CD4-positive, alpha-beta T cell (primary cell): ENCODE results near the gene CYTH3. TPM values are rescaled to one million over a fixed set of nuclear protein-coding genes. Genes with fewer than 3 reads are reported as not detected.

Experiments
- ATAC-seq: fragments of 200-7000 bp; cut with Tn5 transposase; one replicate; pipeline ENCODE4 v1.10.0; 2022; ENCODE audit warnings: mild to moderate bottlenecking; ENCODE audit not compliant: poor library complexity
- CTCF ChIA-PET: fragments of 350-600 bp; sonication (Branson Sonifier 250); formaldehyde crosslinking; loops from one replicate; lab custom pipeline; 2021; ENCODE audit warnings: antibody characterized with exemption, inconsistent platforms; lab: Charles Lee
- POLR2A ChIA-PET: fragments of 350-600 bp; sonication (Branson Sonifier 250); formaldehyde crosslinking; loops from one replicate; lab custom pipeline; 2021; ENCODE audit warnings: antibody characterized with exemption, inconsistent platforms; lab: Charles Lee
- DNase-seq, 14 experiments: peaks; one replicate each; pipeline ENCODE4 v3.0.0-alpha.2; 2013 to 2020; ENCODE audit warnings: mixed read lengths in 2 of 14
- H3K27ac ChIP-seq, 2 donors: one replicate each; pipeline versions ENCODE4 v1.5.1 to v1.7.0; 2013; ENCODE audit warnings: low read length in 2 of 2, low read depth in 1 of 2, mild to moderate bottlenecking in 1 of 2
- H3K27me3 ChIP-seq, 2 experiments: 1 replicate in 1 of 2; 2 replicates in 1 of 2; pipeline versions ENCODE4 v1.6.1 to v1.7.0; 2013; ENCODE audit warnings: low read length in 2 of 2, control low read depth in 1 of 2, mild to moderate bottlenecking in 1 of 2, moderate library complexity in 1 of 2; ENCODE audit not compliant: insufficient read depth in 2 of 2, control insufficient read depth in 1 of 2
- H3K36me3 ChIP-seq: one replicate; pipeline ENCODE4 v1.6.1; 2013; ENCODE audit warnings: low read length, control low read depth; ENCODE audit not compliant: insufficient read depth
- H3K4me1 ChIP-seq: one replicate; pipeline ENCODE4 v1.6.1; 2013; ENCODE audit warnings: low read length, control low read depth; ENCODE audit not compliant: insufficient read depth
- H3K4me3 ChIP-seq: one replicate; pipeline ENCODE4 v1.5.1; 2013; ENCODE audit warnings: mild to moderate bottlenecking, low read length, moderate library complexity
- H3K9me3 ChIP-seq, 2 experiments: 1 replicate in 1 of 2; 2 replicates in 1 of 2; pipeline versions ENCODE4 v1.6.1 to v1.7.0; 2013; ENCODE audit warnings: low read length in 2 of 2, mild to moderate bottlenecking in 2 of 2, control low read depth in 1 of 2, moderate library complexity in 1 of 2; ENCODE audit not compliant: control insufficient read depth in 1 of 2, insufficient read depth in 1 of 2
- H3K27ac Mint-ChIP-seq: one replicate; pipeline ENCODE4 v1.8.0; 2020; ENCODE audit warnings: mixed read lengths
- H3K27me3 Mint-ChIP-seq: one replicate; pipeline ENCODE4 v1.8.0; 2021; ENCODE audit warnings: mixed read lengths
- H3K36me3 Mint-ChIP-seq: one replicate; pipeline ENCODE4 v1.8.0; 2021; ENCODE audit warnings: low read depth, mixed read lengths
- H3K4me1 Mint-ChIP-seq: one replicate; pipeline ENCODE4 v1.8.0; 2021; ENCODE audit warnings: low read depth, mixed read lengths
- H3K4me3 Mint-ChIP-seq: one replicate; pipeline ENCODE4 v1.8.0; 2020; ENCODE audit warnings: mild to moderate bottlenecking, mixed read lengths
- H3K9me3 Mint-ChIP-seq: one replicate; pipeline ENCODE4 v1.8.0; 2020; ENCODE audit warnings: mixed read lengths
- CTCF ChIP-seq: fragments of 200-600 bp; IDR thresholded peaks from one replicate; pipeline ENCODE4 v1.8.0; 2022; ENCODE audit warnings: antibody characterized with exemption, mild to moderate bottlenecking
- intact Hi-C, 2 experiments: fragments of 100-400 bp; cut with DNase I in 1 of 2; cut with micrococcal nuclease in 1 of 2; formaldehyde crosslinking; loops; one replicate each; pipeline versions ENCODE4 v1.15.1 to v1.9.0; 2023 to 2025; cut with DNase I, micrococcal nuclease
- total RNA-seq, 174 experiments: library from RNA in 2 of 174; stranded (reverse) in 2 of 174; gene quantifications; one replicate each; pipeline ENCODE4 v1.2.3 and lab custom pipeline; 2021 to 2026

Gene CYTH3
- total RNA-seq, 2 experiments from 2014 or later = 7.6 to 9.1 TPM

- Histone ChIP-seq H3K4me3 (no peak overlapping the region), H3K36me3 (peaks cover 5% of the 10 kb centered on the region), H3K27ac (no peak overlapping the region), H3K27me3 (no peaks in the 10 kb centered on the region), H3K9me3 (no peaks in the 10 kb centered on the region), H3K4me1 (no peaks in the 10 kb centered on the region)
- Mint-ChIP-seq H3K27ac (no peak overlapping the region), H3K4me1 (no peaks in the 10 kb centered on the region), H3K4me3 (no peak overlapping the region), H3K36me3 (no peaks in the 10 kb centered on the region), H3K27me3 (no peaks in the 10 kb centered on the region), H3K9me3 (no peaks in the 10 kb centered on the region)
- POLR2A ChIA-PET = no interaction called here
- CTCF ChIA-PET = no interaction called here
- no peak for TF ChIP-seq CTCF
- DNase-seq (no peak), ATAC-seq (no peak)
- intact Hi-C loops = no loop called here
Measured at GRCh38 chr7:6168477-6168868, 104.0 kb downstream of the CYTH3 start.

- intact Hi-C loops = no loop called here
- Histone ChIP-seq H3K36me3 (peaks cover 5% of the 10 kb centered on the region), H3K9me3 (no peaks in the 10 kb centered on the region), H3K4me1 (no peaks in the 10 kb centered on the region), H3K4me3 (no peak overlapping the region), H3K27me3 (no peaks in the 10 kb centered on the region), H3K27ac (no peak overlapping the region)
- H3K27me3 Mint-ChIP-seq = no peaks in the 10 kb centered on the region
- ChIA-PET POLR2A (no interaction called here), CTCF (interaction anchor here (1.0 kb wide), 1 partner anchor 8 kb away, joined by 3 read pairs; no protein-coding TSS in a partner anchor)
- no peaks in the 10 kb centered on the region for H3K4me1 Mint-ChIP-seq
- H3K27ac Mint-ChIP-seq = no peak overlapping the region
- no peaks in the 10 kb centered on the region for H3K36me3 Mint-ChIP-seq
- no peaks in the 10 kb centered on the region for H3K9me3 Mint-ChIP-seq
- no peak overlapping the region for H3K4me3 Mint-ChIP-seq
- DNase-seq = no peak
- TF ChIP-seq CTCF = no peak
- ATAC-seq = no peak
Measured at GRCh38 chr7:6167587-6168476, 104.6 kb downstream of the CYTH3 start.

GRCh38 chr7:6167004-6167551 lies 105.3 kb downstream of the CYTH3 start:
- no peaks in the 10 kb centered on the region for H3K36me3 Mint-ChIP-seq
- Histone ChIP-seq H3K4me3 (no peak overlapping the region), H3K27me3 (no peaks in the 10 kb centered on the region), H3K36me3 (peaks cover 9% of the 10 kb centered on the region), H3K4me1 (peaks cover 3% of the 10 kb centered on the region), H3K9me3 (no peaks in the 10 kb centered on the region), H3K27ac (no peak overlapping the region)
- no peak for DNase-seq
- H3K27ac Mint-ChIP-seq = no peak overlapping the region
- H3K27me3 Mint-ChIP-seq = no peaks in the 10 kb centered on the region
- ChIA-PET POLR2A (no interaction called here), CTCF (interaction anchor here (1.0 kb wide), 1 partner anchor 9 kb away, joined by 3 read pairs; no protein-coding TSS in a partner anchor)
- no peak for TF ChIP-seq CTCF
- peaks cover 1% of the 10 kb centered on the region for H3K4me1 Mint-ChIP-seq
- ATAC-seq = no peak
- no peaks in the 10 kb centered on the region for H3K9me3 Mint-ChIP-seq
- H3K4me3 Mint-ChIP-seq = no peak overlapping the region
- intact Hi-C loops = no loop called here
